GM13976 (cell line): ENCODE data around the gene IKZF1.

Source experiments
- DNase-seq: peaks from one replicate; pipeline ENCODE4 v3.0.0; 2012; ENCODE audit warnings: low spot score
- CTCF ChIP-seq: IDR thresholded peaks from 2 replicates; pipeline ENCODE4 v1.5.1; 2012; ENCODE audit warnings: borderline replicate concordance, mild to moderate bottlenecking; ENCODE audit not compliant: insufficient read depth; ENCODE audit errors: extremely low read depth, missing control alignments, control extremely low read depth
- in situ Hi-C: fragments of 300-500 bp; cut with MboI; formaldehyde crosslinking; loops from one replicate; pipeline ENCODE4 v1.12.0; 2022; ENCODE audit warnings: low sequenced_read_pairs, mixed read lengths, inconsistent platforms; ENCODE audit not compliant: unreplicated experiment

IKZF1 gene

GRCh38 chr7:50389961-50390360, 85.4 kb downstream of the IKZF1 start:
- TF ChIP-seq CTCF, result no peak
- no peak for DNase-seq
- in situ Hi-C loops, result no loop called here

GRCh38 chr7:50391386-50391785, 86.9 kb downstream of the IKZF1 start:
- DNase-seq, result no peak
- in situ Hi-C loops, result no loop called here
- no peak for TF ChIP-seq CTCF

- no peak for DNase-seq
- no peak for TF ChIP-seq CTCF
- in situ Hi-C loops, result no loop called here
Measured at GRCh38 chr7:50393076-50393475, 88.6 kb downstream of the IKZF1 start.

- DNase-seq, result peak; percentile 65
- in situ Hi-C loops, result no loop called here
- no peak for TF ChIP-seq CTCF
Measured at GRCh38 chr7:50393547-50394252, 89.2 kb downstream of the IKZF1 start.

- TF ChIP-seq CTCF, result no peak
- DNase-seq, result no peak
- in situ Hi-C loops, result no loop called here
Measured at GRCh38 chr7:50394315-50394714, 89.8 kb downstream of the IKZF1 start.

GRCh38 chr7:50396856-50397255, 92.3 kb downstream of the IKZF1 start:
- in situ Hi-C loops, result no loop called here
- no peak for DNase-seq
- TF ChIP-seq CTCF, result no peak
